ENCODE measurements around the gene ENOSF1.

DNA sequence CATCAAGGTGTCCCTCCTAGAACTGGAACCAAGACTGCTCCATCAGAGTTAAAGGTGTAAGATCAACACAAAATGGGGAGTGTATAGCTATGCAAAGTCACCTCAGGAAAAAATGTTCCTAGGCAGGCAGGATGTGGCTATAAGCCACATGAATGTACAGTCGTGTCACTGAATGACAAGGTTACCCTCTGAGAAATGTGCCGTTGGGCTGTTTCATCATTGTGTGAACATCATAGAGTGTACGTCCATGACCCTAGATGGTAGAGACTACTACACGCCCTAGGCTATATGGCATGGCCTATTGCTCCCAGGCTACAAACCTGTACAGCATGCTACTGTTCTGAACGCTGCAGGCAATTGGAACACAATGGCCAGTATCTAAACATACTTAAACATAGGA lies 30.4 kb downstream of the ENOSF1 start:
- TF ChIP-seq, protein P1, sequence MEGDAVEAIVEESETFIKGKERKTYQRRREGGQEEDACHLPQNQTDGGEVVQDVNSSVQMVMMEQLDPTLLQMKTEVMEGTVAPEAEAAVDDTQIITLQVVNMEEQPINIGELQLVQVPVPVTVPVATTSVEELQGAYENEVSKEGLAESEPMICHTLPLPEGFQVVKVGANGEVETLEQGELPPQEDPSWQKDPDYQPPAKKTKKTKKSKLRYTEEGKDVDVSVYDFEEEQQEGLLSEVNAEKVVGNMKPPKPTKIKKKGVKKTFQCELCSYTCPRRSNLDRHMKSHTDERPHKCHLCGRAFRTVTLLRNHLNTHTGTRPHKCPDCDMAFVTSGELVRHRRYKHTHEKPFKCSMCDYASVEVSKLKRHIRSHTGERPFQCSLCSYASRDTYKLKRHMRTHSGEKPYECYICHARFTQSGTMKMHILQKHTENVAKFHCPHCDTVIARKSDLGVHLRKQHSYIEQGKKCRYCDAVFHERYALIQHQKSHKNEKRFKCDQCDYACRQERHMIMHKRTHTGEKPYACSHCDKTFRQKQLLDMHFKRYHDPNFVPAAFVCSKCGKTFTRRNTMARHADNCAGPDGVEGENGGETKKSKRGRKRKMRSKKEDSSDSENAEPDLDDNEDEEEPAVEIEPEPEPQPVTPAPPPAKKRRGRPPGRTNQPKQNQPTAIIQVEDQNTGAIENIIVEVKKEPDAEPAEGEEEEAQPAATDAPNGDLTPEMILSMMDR (IDR thresholded peaks at IDR 0.05), result no peak
- no peak for TF ChIP-seq POLR2A (IDR thresholded peaks at IDR 0.05)
- no peak for TF ChIP-seq POLR2AphosphoS5 (IDR thresholded peaks at IDR 0.05; ENCODE audit: insufficient read depth in 1 of 2, low read depth in 1 of 2)
